ENCODE measurements around the gene TMEM135.

DNA sequence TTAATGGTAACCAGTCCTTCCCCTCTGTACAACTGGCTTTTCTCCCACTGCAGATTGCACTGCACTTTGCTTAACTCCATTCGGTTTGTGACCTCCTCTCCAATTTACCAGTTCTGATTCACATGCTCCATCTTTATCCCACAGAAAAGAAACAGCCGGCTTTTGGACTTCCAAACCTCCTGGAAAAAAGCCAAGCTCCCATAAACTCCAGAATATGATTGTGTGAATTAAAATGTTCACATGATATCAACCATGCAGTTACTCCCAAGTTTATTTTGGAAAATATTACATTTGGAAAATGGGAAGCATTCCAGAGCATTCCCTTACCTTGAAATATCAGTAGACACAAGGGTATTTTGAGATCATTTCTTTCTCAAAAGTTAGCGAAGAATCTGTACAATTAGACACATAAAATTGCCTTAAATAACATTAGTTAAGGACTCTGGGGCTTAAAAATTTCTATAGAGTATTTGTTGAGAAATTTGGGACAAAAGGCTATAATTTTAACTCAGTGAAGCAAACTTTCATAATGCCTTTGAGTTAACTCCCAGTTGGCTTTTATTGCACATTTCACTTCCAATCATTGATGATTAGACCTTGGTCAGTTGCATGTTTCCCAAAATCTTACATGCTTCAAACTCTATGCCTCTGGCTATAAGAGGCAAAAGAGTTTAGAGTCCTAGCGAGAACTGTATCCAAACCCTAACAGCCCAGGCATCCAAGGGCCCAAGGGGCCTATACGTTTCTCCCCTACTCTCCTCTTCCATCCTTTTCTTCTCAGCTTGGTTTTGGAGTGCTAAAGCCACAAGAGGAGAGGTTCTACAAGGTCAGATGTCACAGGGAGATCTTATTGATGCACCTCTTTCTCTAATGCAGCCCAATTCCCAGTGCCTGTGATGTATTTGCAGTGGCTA lies 23.6 kb upstream of the TMEM135 start:
- no peak for TF ChIP-seq POLR2A (IDR thresholded peaks at IDR 0.05; ENCODE audit: low read depth, low read length)
- no peak for TF ChIP-seq POLR2AphosphoS5 (IDR thresholded peaks at IDR 0.05; ENCODE audit: low read depth, low read length)
- no peak for TF ChIP-seq TAF1 (IDR thresholded peaks at IDR 0.05; ENCODE audit: borderline replicate concordance, low read depth, low read length)
